Measurements from ENCODE around the gene HOXC4. TPM values are rescaled to one million over a fixed set of nuclear protein-coding genes. Genes with fewer than 3 reads are reported as not detected.
A peak's percentile ranks its signal among the peaks of the same experiment; 100 is the strongest.

Gene HOXC4
- total RNA-seq, 4 donors from 2014 or later = 0.69 to 5.7 (median 2.7) TPM

- Histone ChIP-seq H3K9me3 (no peaks in the 10 kb centered on the region), H3K36me3 (no peaks in the 10 kb centered on the region), H3K4me3 (no peak overlapping the region), H3K27ac (peak overlapping the region in 3 of 4 donors; percentile 22 to 54 (median 45)), H3K4me1 (peaks cover 0 to 33% (median 10%) of the 10 kb centered on the region in 3 donors), H3K27me3 (peaks cover 29% of the 10 kb centered on the region)
- no peak for ATAC-seq
- WGBS, 2 donors (ENCODE audit: low coverage in 1 of 2) = 100% methylated on average over 2 of the region's 5 CpGs; no CpG with 5 or more reads in 1 of the 2 donors
- TF ChIP-seq POLR2A (IDR thresholded peaks at IDR 0.05) (no peak), EP300 (IDR thresholded peaks at IDR 0.05) (no peak), POLR2AphosphoS5 (IDR thresholded peaks at IDR 0.05) (no peak), CTCF (IDR thresholded peaks at IDR 0.05) (no peak)
Measured at GRCh38 chr12:54038284-54038870, 15.3 kb upstream of the HOXC4 start.

GRCh38 chr12:54038871-54039414, 14.7 kb upstream of the HOXC4 start:
- TF ChIP-seq CTCF (IDR thresholded peaks at IDR 0.05) (no peak), EP300 (IDR thresholded peaks at IDR 0.05) (no peak), POLR2A (IDR thresholded peaks at IDR 0.05) (no peak), POLR2AphosphoS5 (IDR thresholded peaks at IDR 0.05) (peak; percentile 48)
- ATAC-seq = peak; percentile 38
- peak overlapping the region in 3 of 4 donors; percentile 45 to 54 (median 51) for H3K27ac ChIP-seq

GRCh38 chr12:54039417-54040147, 14.1 kb upstream of the HOXC4 start:
- Histone ChIP-seq H3K36me3 (no peaks in the 10 kb centered on the region), H3K4me3 (peak overlapping the region in 1 of 2 donors; percentile 9), H3K27ac (peak overlapping the region in 3 of 4 donors; percentile 45 to 51 (median 48)), H3K9me3 (no peaks in the 10 kb centered on the region), H3K27me3 (peaks cover 22% of the 10 kb centered on the region), H3K4me1 (peaks cover 0 to 21% (median 4%) of the 10 kb centered on the region in 3 donors)
- TF ChIP-seq POLR2A (IDR thresholded peaks at IDR 0.05) = no peak
- no peak for TF ChIP-seq EP300 (IDR thresholded peaks at IDR 0.05)
- TF ChIP-seq CTCF (IDR thresholded peaks at IDR 0.05) = no peak
- no peak for TF ChIP-seq POLR2AphosphoS5 (IDR thresholded peaks at IDR 0.05)
- WGBS, 2 donors (ENCODE audit: low coverage in 1 of 2) = 29 to 71% methylated on average over 11 to 14 of the region's 16 CpGs
- ATAC-seq = peak; percentile 55

More at GRCh38 chr12:54038871-54039414, 14.7 kb upstream of the HOXC4 start:
- Histone ChIP-seq H3K9me3 (no peaks in the 10 kb centered on the region), H3K36me3 (no peaks in the 10 kb centered on the region), H3K4me3 (peak overlapping the region in 1 of 2 donors; percentile 9), H3K27me3 (peaks cover 26% of the 10 kb centered on the region), H3K4me1 (peaks cover 0 to 27% (median 9%) of the 10 kb centered on the region in 3 donors)
- 30 to 47% methylated on average over 2 to 4 of the region's 9 CpGs for WGBS, 2 donors (ENCODE audit: low coverage in 1 of 2)

- TF ChIP-seq POLR2A (IDR thresholded peaks at IDR 0.05) (no peak), POLR2AphosphoS5 (IDR thresholded peaks at IDR 0.05) (no peak), CTCF (IDR thresholded peaks at IDR 0.05) (no peak), EP300 (IDR thresholded peaks at IDR 0.05) (no peak)
- Histone ChIP-seq H3K4me3 (no peak overlapping the region), H3K36me3 (no peaks in the 10 kb centered on the region), H3K9me3 (no peaks in the 10 kb centered on the region), H3K27me3 (peaks cover 20% of the 10 kb centered on the region), H3K27ac (peak overlapping the region in 3 of 4 donors; percentile 45 to 51 (median 48)), H3K4me1 (peaks cover 0 to 16% (median 4%) of the 10 kb centered on the region in 3 donors)
- 53 to 80% methylated on average over 1 to 3 of the region's 4 CpGs for WGBS, 2 donors (ENCODE audit: low coverage in 1 of 2)
- peak; percentile 62 for ATAC-seq
Measured at GRCh38 chr12:54040148-54040494, 13.5 kb upstream of the HOXC4 start.
